DOHH2 (cell line): ENCODE data around the gene ABITRAM.

Experiments used
- H3F3A ChIP-seq: fragments of 200-600 bp; sonication (generic), shearing (Covaris generic); 2 replicates; pipeline ENCODE4 v1.6.0; 2016; ENCODE audit warnings: antibody characterized with exemption, mild to moderate bottlenecking; ENCODE audit not compliant: control insufficient read depth, insufficient read depth
- H3K27ac ChIP-seq: fragments of 200-600 bp; sonication (generic); 2 replicates; pipeline ENCODE4 v1.5.1; 2014; ENCODE audit warnings: low read depth, mild to moderate bottlenecking, low read length, moderate library complexity
- H3K27me3 ChIP-seq: fragments of 200-600 bp; sonication (generic); 2 replicates; pipeline ENCODE4 v1.6.1; 2014; ENCODE audit warnings: mild to moderate bottlenecking, low read length, mixed read lengths; ENCODE audit not compliant: control insufficient read depth
- H3K36me3 ChIP-seq: fragments of 200-600 bp; sonication (generic); 2 replicates; pipeline ENCODE4 v1.6.1; 2014; ENCODE audit warnings: mild to moderate bottlenecking, low read length, moderate library complexity, mixed read lengths; ENCODE audit not compliant: control insufficient read depth
- H3K4me1 ChIP-seq: fragments of 200-600 bp; sonication (generic); 2 replicates; pipeline ENCODE4 v1.6.1; 2014; ENCODE audit warnings: mild to moderate bottlenecking, low read length, mixed read lengths; ENCODE audit not compliant: control insufficient read depth
- H3K4me2 ChIP-seq: fragments of 200-600 bp; sonication (generic); 2 replicates; pipeline ENCODE4 v1.6.0; 2014; ENCODE audit warnings: mild to moderate bottlenecking, low read length, moderate library complexity
- H3K4me3 ChIP-seq: fragments of 200-600 bp; sonication (generic); 2 replicates; pipeline ENCODE4 v1.5.1; 2014; ENCODE audit warnings: mild to moderate bottlenecking, low read length, mixed read lengths
- H3K79me2 ChIP-seq: fragments of 200-600 bp; sonication (generic); 2 replicates; pipeline ENCODE4 v1.6.1; 2014; ENCODE audit warnings: mild to moderate bottlenecking, low read length, mixed read lengths; ENCODE audit not compliant: control insufficient read depth
- H3K9me2 ChIP-seq: fragments of 200-600 bp; sonication (generic); replicated peaks from 2 replicates; pipeline ENCODE4 v1.6.1; 2014; ENCODE audit warnings: mild to moderate bottlenecking, low read length, mixed read lengths; ENCODE audit not compliant: control insufficient read depth
- H3K9me3 ChIP-seq: fragments of 200-600 bp; sonication (generic); 2 replicates; pipeline ENCODE4 v1.6.1; 2014; ENCODE audit warnings: antibody characterized with exemption, low read length, mixed read lengths; ENCODE audit not compliant: control insufficient read depth, insufficient read depth
- H4K20me1 ChIP-seq: fragments of 200-600 bp; sonication (generic); 2 replicates; pipeline ENCODE4 v1.6.0; 2014; ENCODE audit warnings: low read depth, mild to moderate bottlenecking, antibody characterized with exemption, low read length, moderate library complexity; ENCODE audit not compliant: control insufficient read depth, insufficient read depth
- EZH2phosphoT487 ChIP-seq: fragments of 200-600 bp; sonication (generic); IDR thresholded peaks from 2 replicates; pipeline ENCODE4 v1.6.1; 2017; ENCODE audit warnings: borderline replicate concordance, mild to moderate bottlenecking, antibody characterized with exemption, low read length, moderate library complexity, mixed read lengths
- TF ChIP-seq, protein P1 (sequence below): fragments of 200-600 bp; sonication (generic); IDR thresholded peaks from one replicate; pipeline ENCODE4 v1.5.1; 2014; ENCODE audit warnings: antibody characterized with exemption, mild to moderate bottlenecking, low read depth, low read length; ENCODE audit not compliant: poor library complexity, severe bottlenecking

Gene ABITRAM

DNA sequence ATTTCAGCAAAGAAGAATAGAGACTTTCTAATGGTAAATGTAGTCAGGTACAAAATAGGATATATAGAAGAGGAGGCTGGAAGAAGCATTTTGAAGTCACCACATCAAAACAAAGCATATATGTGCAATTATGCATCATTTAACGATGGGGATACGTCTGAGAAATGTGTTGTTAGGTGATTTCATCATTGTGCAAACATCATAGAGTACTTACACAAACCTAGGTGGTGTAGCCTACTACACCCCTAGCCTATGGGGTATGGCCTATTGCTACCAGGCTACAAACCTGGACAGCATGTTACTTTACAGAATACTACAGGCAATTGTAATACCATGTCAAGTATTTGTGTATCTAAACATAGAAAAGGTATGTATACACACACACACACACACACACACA lies 28.7 kb upstream of the ABITRAM start:
- TF ChIP-seq, protein P1, sequence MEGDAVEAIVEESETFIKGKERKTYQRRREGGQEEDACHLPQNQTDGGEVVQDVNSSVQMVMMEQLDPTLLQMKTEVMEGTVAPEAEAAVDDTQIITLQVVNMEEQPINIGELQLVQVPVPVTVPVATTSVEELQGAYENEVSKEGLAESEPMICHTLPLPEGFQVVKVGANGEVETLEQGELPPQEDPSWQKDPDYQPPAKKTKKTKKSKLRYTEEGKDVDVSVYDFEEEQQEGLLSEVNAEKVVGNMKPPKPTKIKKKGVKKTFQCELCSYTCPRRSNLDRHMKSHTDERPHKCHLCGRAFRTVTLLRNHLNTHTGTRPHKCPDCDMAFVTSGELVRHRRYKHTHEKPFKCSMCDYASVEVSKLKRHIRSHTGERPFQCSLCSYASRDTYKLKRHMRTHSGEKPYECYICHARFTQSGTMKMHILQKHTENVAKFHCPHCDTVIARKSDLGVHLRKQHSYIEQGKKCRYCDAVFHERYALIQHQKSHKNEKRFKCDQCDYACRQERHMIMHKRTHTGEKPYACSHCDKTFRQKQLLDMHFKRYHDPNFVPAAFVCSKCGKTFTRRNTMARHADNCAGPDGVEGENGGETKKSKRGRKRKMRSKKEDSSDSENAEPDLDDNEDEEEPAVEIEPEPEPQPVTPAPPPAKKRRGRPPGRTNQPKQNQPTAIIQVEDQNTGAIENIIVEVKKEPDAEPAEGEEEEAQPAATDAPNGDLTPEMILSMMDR: no peak
- TF ChIP-seq EZH2phosphoT487: no peak
- Histone ChIP-seq H3K27me3 (no peaks in the 10 kb centered on the region), H3K4me1 (no peaks in the 10 kb centered on the region), H4K20me1 (no peaks in the 10 kb centered on the region), H3K4me2 (no peak overlapping the region), H3K27ac (no peak overlapping the region), H3F3A (no peaks in the 10 kb centered on the region), H3K79me2 (no peaks in the 10 kb centered on the region), H3K4me3 (no peak overlapping the region), H3K36me3 (peaks cover 83% of the 10 kb centered on the region), H3K9me3 (no peaks in the 10 kb centered on the region), H3K9me2 (no peaks in the 10 kb centered on the region)

DNA sequence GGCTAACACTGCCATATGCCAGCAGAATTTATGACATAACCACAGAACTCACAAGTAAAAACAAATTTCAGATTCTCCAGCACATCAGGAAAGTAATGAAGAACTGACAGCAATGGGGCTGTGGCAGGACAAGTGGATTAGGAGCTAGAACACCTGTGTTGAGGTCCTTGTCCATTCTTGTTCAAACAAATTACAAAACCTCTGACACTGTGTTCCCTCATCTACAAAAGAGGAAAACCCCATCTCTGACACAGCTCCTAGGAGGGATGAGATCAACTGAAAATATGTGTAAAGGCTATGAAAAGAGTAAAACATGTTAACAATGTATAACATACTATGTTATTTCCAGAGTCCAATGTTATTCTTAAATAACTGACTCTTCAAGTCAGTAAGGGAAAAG lies 23.8 kb upstream of the ABITRAM start:
- Histone ChIP-seq H4K20me1 (no peaks in the 10 kb centered on the region), H3K79me2 (no peaks in the 10 kb centered on the region), H3K9me3 (no peaks in the 10 kb centered on the region), H3K4me3 (no peak overlapping the region), H3K36me3 (peaks cover 74% of the 10 kb centered on the region), H3K4me1 (no peaks in the 10 kb centered on the region), H3K27me3 (no peaks in the 10 kb centered on the region), H3K27ac (no peak overlapping the region), H3F3A (no peaks in the 10 kb centered on the region), H3K9me2 (no peaks in the 10 kb centered on the region), H3K4me2 (no peak overlapping the region)
- TF ChIP-seq, protein P1: no peak
- TF ChIP-seq EZH2phosphoT487: no peak

DNA sequence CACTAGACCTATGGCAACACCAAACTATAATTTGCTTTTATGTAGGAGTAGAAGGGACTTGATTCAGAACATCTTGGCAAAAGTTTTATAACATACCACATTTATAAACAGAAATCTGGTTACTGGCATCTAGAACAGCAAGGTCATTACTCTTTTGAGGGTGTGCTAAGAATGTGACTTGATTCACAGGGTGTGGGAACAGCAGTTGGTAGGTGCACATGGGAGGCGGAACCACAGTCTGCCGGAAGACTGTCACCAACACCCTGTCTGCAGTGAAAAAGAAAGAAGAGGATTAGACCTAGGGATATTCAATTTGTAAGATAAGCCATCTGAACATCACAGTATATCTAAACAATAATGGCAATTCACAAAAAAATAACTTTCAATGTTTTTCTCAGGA lies 23.3 kb upstream of the ABITRAM start:
- Histone ChIP-seq H4K20me1 (no peaks in the 10 kb centered on the region), H3K27me3 (no peaks in the 10 kb centered on the region), H3K27ac (no peak overlapping the region), H3K79me2 (no peaks in the 10 kb centered on the region), H3F3A (no peaks in the 10 kb centered on the region), H3K4me2 (no peak overlapping the region), H3K4me1 (no peaks in the 10 kb centered on the region), H3K4me3 (no peak overlapping the region), H3K9me2 (no peaks in the 10 kb centered on the region), H3K36me3 (peaks cover 72% of the 10 kb centered on the region), H3K9me3 (no peaks in the 10 kb centered on the region)
- TF ChIP-seq, protein P1: no peak
- no peak for TF ChIP-seq EZH2phosphoT487

DNA sequence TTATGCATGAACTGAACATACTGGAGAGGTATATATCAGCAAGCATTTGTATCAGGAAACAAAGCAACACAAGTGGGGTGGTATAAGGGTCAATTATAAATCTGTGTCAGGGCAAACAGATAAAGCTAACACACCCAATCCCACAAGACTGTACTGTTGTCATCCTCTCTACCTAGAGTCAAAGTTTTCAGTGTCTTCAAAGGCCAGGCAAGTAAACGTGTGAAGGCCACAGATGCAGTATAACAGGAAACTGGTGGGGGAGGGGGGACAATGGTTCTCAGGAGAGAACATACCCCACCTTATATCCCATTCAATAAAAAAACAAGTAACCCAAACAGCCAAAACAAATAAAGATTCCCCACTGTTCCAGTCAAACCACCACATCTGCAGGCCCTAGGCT lies 22.4 kb upstream of the ABITRAM start:
- Histone ChIP-seq H3K27me3 (no peaks in the 10 kb centered on the region), H3K4me1 (no peaks in the 10 kb centered on the region), H3K4me3 (no peak overlapping the region), H4K20me1 (no peaks in the 10 kb centered on the region), H3K9me2 (no peaks in the 10 kb centered on the region), H3K36me3 (peaks cover 68% of the 10 kb centered on the region), H3K9me3 (no peaks in the 10 kb centered on the region), H3K79me2 (no peaks in the 10 kb centered on the region), H3F3A (no peaks in the 10 kb centered on the region), H3K27ac (no peak overlapping the region), H3K4me2 (no peak overlapping the region)
- TF ChIP-seq, protein P1: no peak
- no peak for TF ChIP-seq EZH2phosphoT487
